Activated T-helper 9 cell treated with anti-CD3 and anti-CD28 coated beads, Interleukin-2, amount 50 U/mL, for 16 hours (primary cell): Measurements from ENCODE around the gene COLEC12.
"Not testable (repeated sequence)": the region's sequence is repeated elsewhere in the genome, so short reads cannot be mapped to it uniquely, and the experiment has no call there.

Source experiments
- DNase-seq: peaks from one replicate; pipeline ENCODE4 v3.0.0-alpha.2; 2020; ENCODE audit warnings: low read depth

COLEC12 gene

DNA sequence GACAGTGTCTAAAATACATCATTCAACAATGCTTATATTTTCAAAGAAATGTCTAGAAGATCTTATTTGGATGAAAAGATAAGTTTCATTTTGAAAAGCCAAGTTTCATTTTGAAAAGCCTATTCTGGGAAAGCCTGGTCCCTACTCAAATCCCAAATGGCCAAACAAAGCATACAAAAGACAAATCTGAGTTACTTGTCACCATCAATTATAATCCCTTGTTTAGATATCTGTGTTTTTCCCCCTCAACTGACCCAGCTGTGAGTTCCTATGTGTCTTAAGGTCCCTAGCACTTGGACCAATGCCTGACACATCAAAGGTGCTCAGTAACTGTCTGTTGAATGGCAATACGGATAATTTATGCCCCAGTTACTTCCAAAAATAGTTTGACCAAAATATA is 180.3 kb downstream of the COLEC12 start:
- no peak for DNase-seq

DNA sequence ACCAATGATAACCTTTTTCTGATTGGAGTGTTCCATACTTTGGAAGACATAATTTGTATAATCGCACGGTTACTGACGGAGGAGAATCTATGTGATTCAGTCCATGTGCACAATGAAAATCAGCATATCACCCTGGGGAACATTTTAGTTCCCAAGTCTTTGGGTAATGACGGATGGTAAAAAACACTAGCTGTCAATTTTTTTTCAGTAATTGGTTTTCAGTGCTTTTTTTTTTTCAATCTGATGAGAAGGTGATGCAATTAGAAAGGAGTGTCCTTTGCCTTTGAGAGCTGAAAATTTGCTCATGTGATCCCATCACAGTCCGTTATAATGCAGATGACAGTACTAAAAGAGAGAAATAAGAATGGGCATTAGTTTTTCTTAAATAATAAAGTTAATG is 180.8 kb downstream of the COLEC12 start:
- no peak for DNase-seq

DNA sequence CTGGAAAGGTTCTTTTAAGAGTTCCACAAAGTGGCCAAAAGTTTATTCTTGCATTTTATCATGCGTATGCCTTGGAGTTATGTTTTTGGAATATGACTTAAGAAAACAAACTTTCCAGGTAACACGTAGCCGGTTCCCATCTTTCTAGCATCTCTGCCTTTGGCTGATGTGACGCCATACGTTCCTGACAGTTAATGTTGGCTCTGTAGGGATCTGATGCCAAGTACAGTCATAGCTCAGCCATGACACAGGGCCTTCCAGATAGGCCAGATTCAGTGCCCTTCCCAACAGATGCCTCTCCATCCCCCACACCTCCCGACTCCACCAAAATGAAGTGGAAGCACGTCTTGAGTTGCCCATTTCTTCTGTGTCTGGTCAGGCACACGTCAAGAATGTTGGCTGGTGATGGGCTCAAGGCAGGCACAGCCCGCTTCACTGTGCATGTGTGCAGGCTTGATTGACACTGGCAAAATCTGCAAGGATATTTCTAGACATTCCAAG is 181.7 kb downstream of the COLEC12 start:
- no peak for DNase-seq

DNA sequence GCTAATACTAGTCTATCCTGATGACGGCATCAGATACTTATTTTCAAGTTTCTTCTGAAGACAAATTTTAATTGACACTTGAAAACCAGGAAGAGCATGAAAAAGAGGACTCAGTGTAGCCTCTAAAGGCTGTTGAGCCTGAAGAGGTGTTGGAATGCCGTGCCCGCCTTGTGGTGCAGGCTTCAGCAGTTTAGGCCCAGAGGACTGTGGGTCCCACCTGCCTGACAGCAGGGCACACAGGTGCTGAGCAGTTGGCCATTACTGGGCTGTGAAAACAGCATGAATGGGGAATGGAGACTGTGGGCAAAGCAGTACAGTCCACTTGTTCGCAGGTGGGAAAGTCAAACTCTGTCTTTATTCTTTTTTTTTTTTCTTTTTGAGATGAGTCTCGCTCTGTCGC is 182.9 kb downstream of the COLEC12 start:
- no peak for DNase-seq

DNA sequence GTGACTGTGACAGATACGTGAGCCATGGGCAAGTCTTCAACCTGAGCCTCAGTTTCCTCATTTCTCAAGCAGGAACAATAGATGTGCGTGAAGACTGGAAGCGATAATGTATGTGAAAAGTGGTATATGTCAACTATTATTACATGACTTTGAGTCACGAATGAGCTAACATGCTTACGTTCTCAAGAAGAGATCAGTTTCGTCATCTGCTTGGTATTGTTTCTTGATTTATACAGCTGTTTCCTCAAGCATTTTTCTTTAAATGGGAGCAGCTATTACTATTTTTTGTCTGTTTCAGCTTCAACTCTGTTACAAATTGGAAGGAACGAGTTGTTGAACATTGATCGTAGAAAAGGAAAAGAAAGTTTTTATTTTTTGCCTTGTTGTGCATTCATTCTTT is 184.1 kb downstream of the COLEC12 start:
- no peak for DNase-seq

DNA sequence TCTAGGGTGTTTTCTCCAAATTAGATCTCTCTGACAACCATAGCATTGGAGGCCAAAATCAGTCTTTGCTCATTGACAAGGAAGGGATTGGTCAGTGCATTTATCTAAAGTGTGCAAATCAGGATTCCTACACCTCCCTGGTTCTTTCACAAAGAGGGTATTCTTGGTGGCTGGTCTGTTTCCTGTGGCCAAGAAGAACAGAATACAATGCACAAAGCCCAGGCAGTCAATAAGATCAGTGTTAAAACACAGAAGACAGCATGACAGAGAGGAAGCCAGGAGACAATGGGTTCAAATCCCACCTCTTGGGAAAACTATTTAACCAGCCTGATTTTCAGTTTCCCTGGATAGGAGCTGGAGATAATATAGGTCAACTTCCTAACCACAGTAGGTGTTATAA is 186.6 kb downstream of the COLEC12 start:
- DNase-seq = no peak

DNA sequence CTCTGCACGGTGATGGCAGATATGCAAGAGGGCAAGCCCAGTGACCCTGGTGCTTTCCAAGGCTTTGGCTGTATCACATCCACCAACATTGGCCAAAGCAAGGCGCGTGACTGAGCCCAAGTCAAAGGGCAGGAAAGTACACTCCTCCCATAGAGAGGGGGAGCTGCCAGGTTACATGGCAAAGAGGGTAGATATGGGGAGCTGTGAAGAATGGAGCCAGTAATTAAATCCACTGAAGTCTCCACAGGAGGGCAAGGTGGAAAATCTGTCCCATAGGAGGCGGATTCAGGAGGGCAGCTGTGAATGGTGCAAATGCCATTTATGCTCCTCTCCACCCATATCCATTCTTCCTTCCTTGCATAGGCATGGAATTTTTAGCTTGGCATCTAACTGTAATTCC is 188.1 kb downstream of the COLEC12 start:
- no peak for DNase-seq

DNA sequence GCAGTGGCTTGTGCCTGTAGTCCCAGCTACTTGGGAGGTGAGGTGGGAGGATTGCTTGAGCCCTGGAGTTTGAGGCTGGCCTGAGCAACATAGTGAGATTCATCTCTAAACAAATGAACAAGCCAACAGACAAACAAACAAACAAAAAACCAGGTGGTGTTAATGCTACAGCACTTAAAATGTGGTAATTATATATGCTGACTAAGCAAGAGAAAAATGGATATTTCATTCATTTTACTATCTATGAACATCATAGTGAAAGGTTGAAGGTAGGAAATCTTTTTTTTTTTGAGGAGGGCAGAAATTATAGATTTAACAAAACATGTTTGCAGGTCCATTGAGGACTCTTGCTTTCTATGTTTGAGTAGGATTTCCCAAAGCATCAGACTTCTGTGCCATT is 190.5 kb downstream of the COLEC12 start:
- DNase-seq = no peak

DNA sequence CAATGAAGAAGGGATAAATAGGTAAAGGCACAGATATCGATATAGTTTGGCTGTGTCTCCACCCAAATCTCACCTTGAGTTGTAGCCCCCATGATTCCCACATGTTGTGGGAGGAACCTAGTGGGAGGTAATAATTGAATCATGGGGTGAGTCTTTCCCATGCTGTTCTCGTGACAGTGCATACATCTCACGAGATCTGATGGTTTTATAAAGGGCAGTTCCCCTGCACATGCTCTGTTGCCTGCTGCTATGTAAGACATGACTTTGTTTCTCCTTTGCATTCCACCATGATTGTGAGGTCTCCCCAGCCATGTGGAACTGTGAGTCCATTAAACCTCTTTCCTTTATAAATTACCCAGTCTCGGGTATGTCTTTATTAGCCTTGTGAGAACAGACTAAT is 192.4 kb downstream of the COLEC12 start:
- DNase-seq = not testable (repeated sequence)

DNA sequence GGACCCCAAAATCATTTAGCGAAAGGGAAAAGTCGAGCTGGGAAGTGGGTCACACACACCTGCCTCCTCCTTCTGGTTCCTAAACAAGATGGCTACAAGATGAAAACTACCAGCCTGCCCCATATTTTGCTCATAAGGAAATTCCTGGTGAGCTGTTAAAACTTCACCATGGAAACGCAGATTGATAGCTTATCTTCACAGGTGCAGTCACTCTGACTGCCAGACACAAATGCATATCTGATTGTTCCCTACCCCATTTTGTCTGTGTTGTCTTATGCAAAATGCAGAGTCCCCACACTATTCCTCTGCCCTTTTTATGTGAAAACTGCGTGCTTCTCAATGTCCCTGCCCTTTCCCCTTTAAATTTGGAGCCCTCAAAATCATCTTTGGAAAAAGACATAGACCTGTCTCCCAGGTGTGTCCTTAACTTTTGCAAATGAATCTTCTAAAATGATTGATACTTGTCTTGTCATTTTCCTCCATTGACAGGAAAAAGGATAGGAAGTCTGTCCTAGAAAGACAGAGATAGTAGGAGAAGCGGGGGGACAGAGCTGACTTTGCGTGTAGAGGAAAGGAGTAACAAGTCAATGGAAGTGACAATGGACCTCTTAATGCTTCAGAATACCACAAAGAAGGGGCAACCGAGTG is 193.8 kb downstream of the COLEC12 start:
- no peak for DNase-seq

DNA sequence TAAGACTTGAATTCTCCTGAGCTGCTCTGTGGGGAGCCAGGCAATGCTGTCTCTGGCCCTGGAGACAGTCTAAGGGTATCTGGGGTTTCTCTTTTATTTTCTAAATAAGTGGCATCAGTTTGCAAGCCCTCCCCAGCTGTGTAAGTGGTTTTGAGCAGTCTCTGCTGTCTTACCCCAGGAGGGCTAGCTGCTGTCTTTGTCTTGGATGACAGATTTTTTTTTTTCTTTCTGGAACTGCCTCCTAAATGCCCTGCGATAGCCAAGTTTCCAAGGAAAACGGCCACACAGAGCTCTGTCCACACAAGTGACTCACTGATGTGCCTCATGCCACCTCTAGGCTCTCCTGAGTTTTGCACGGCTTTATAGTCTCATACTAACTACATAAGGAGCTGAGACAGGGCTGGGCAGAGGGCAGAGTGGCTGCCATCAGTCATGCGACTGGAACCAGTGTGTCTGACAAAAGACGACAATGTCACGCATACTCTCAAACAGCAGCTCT is 195.4 kb downstream of the COLEC12 start:
- no peak for DNase-seq

DNA sequence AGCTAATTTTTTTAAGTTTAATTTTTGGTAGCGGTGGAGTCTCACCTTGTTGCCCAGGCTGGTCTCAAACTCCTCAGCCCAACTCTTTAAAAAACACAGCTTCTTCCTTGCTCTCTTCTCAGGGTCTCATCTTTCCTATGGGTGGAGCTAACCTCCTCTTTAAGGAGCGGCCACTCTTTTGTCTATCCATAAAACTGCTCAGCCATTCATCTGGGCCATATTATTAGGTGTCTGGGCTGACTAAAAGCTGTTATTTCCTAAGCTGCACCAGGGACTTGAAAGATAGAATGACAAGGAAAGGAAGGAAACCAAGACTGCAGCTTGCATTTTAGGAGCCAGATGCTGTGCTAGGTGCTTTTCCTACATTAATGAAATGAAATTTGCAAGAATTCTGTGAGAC is 196.9 kb downstream of the COLEC12 start:
- no peak for DNase-seq

DNA sequence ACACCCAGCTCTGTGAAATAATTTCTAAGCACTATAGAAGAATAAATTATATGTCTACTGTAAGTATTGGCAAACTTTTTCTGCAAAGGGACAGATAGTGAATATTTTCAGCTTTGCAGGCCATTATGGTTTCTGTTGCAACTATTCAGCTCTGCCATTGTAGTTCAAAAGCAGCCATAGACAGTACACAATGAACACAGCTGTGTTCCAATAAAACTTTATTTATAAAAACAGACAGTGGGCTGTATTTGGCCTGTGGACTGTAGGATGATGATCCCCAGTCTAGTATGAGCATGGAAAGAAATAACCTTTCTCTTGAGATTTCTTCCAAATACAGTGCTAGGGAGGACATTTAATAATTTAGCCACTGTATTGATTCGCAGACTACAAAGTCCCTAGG is 197.5 kb downstream of the COLEC12 start:
- DNase-seq = no peak

DNA sequence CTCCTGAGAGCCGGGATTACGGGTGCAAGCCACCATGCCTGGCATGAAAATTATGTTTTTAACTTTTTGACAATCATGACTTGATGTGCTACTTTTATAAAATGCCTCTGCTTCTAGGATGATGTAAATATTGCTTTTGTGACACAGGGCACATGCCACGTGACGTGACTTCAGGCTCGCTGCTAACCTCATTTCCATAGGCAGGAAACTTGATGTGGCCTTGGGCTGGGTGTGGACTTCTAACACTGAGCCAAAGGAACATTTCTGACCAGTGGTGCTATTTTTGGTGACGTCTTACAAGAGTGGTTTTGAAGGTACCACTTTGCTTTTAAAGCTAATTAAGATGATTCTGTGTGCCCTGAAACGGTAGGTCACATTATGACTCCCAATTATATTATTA is 198.4 kb downstream of the COLEC12 start:
- DNase-seq = no peak

DNA sequence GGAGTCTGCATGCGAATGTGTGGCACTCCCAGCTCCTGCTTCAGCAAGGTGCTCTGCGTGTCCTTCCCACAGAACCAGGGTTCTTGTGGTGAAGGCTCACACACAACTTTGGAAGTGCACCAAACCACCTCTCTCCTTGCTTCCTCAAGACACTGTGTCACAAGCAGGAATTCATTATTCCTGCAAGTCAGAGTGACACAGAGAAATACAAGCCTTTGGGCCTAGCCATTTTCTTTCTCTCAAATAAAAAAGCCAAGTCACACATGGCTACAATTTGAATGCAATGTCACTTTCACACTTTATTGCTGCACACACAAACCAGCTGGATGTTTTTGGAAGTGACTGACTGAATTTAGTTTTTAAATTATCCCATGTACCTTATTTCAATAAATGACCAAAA is 202.6 kb downstream of the COLEC12 start:
- no peak for DNase-seq

DNA sequence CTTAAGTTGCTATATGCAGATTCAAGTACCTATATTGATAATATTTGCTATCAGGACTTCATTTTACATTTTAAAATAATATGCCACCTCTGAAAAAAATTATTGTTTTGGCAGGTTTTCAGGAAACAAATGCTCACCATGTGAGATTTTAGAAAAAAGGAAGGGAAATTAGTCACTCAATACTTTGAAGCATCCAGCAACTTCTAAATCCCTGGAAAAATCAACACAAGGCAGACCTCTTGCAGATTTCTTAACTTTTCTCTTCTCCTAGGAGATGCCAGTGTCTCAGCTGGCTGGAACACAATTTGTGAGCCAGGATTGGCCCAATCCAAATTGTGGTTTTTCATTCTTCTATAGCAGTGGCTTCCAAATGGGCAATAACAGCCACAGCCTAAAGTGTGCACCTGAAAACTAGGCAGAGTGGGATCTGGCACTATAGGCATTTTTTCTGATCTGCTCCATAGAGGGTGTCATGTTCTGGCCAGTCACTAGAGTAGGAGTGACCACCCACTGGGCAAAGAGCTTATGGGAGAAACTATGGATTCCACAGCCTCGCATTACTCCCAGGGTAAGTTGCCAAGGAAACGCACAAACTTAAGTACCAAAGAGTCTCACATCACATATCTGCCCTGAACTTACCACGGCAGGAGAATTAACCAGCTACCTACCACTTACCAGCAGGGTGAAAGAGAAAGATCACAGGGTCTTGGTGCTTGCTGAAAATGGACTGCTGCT is 204.6 kb downstream of the COLEC12 start:
- no peak for DNase-seq

DNA sequence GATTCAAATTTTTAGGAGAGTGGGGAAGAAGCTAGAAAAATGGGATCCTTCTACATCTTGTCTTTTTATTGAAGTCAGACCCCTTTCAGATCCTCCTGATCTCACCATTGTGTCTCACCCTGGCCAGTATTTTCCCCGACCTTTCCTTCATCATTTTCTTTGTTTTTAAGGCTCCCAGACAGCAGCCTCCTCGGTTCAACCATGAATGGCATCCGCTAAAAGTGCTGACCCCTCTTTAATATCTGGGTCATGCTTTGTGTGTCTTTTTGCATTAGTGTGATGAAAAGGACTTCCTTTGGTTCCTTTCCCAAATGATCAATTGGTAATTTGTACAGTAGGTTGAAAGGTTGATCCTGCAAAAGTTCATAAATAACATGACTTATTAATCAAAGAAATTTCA is 205.9 kb downstream of the COLEC12 start:
- DNase-seq = no peak

DNA sequence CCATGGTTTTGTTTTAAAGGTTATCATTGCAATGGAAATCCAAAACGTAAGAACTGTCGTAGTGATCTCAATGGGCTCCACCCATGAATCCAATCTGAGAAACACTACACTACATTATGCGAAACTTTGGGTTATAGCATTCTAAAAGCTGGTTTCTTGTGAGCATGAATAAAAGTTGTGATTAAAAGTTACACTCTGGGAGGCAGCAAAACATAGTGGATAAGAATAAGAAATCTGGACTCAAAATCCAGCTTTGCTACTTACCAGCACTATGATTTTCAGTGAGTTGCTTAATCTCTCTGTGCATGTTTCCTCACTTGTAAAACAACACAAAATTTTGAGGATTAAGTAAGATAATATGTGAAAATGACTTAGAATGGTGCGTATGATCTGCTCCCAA is 207.0 kb downstream of the COLEC12 start:
- DNase-seq = no peak

DNA sequence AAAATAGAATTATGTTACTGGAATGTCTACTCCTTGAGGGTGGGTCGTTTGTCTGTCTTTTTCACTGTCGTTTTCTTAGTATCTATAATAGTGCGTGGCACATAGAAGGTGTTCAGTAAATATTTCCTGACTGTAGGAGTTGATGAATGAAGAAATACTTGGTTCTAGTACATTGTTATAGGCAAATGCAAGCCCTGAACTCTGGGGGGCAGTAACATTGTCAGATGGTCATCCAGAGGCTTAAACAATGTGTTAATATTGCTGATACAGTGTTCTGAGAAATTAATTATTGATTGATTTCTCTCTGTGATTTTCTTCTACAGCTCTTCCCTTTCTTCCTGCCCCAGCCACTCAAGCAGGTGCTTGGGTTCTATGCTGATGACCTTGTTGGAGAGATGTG is 208.2 kb downstream of the COLEC12 start:
- no peak for DNase-seq

DNA sequence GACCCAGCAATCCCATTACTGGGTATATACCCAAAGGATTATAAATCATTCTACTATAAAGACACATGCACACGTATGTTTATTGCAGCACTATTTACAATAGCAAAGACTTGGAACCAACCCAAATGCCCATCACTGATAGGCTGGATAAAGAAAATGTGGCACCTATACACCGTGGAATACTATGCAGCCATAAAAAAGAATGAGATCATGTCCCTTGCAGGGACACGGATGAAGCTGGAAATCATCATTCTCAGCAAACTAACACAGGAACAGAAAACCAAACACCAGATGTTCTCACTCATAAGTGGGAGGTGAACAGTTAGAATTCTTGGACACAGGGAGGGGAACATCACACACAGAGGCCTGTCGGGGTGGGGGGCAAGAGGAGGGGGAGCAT is 210.5 kb downstream of the COLEC12 start:
- not testable (repeated sequence) for DNase-seq

DNA sequence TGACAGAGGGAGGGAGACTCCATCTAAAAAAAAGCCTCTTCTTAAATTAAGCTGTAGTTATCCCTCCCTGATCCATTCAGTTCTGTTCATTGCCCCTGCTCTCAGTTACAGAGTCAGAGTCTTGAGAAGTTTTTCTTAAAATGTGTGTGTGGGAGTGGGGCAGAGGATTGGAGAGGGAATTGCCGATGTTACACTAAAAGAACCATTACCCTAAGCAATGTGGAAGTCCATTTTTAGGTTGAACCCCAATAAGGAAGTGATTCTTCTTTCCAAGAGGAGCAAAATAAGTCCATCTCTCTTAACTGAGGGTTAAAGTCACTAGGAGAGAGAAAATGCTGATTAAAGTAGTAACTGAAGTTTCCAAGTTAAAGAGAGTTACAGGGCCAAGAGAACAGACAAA is 211.5 kb downstream of the COLEC12 start:
- DNase-seq = no peak

DNA sequence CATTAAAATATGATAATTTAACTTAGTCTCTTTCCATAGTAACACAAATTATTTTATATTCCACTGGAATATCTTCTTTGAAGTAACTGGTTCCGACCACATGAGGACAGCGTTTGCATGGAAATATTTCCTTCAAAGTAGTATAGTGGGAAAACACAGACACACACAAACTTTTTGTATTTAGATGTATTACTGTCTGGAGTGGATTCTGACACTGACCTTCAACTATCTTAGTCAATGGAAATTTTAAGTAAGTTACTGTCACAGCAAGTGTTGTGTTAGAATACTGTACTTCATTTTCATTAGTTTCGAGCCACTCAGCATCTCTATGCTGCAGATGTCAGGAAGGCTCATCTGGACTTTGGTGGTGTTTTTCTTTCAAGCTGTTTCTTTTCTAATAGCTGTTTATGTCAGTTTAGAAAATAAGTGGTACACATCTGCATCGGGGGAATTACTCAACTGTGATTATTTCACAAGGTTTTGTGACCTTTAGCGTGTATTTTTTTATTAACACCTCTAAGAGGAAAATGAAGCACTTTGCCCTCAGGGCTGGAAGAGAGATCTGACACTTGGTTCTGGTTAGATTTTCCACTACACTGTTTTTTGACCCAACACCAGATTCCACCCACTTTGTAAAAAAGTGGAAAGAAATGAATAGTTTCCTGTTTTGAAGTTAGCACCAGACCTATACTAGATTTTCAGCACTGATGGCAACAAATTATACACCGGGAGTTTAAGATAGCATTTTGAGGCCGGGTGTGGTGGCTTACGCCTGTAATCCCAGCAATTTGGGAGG is 213.8 kb downstream of the COLEC12 start:
- no peak for DNase-seq

DNA sequence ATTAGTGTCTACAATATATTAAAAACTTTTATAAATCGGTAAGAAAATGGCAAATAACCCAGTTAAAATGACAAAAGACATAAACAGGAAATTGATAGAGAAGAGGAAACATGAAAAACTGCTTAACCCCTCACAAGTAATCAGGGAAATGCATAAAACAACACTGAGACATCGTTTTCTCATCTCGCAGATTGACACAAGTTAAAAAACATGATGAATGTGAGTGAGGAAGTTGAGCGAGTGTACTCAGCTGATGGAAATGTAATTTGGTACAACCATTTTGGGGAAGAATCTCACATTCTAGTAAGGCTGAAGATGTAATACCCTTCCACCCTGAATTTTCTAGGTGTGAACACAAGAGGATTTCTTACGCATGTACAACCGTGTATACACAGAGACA is 214.7 kb downstream of the COLEC12 start:
- DNase-seq = no peak
